HepG2 (cell line): ENCODE measurements around the gene SURF1. TPM values are rescaled to one million over a fixed set of nuclear protein-coding genes. Genes with fewer than 3 reads are reported as not detected.

Experiments used
- ATF3 ChIP-seq: sonication (generic); formaldehyde crosslinking; IDR thresholded peaks from 2 replicates; pipeline ENCODE4 v1.4.0; 2020; ENCODE audit warnings: missing genetic modification reagents
- DMAP1 ChIP-seq: IDR thresholded peaks from 2 replicates; pipeline ENCODE4 v1.6.1; 2016
- GZF1 ChIP-seq: sonication (generic); formaldehyde crosslinking; IDR thresholded peaks from 2 replicates; pipeline ENCODE4 v1.5.1; 2020; ENCODE audit warnings: mild to moderate bottlenecking, missing genetic modification reagents
- IKZF1 ChIP-seq: fragments of 450-650 bp; IDR thresholded peaks from 2 replicates; pipeline ENCODE4 v1.7.1; 2016
- NAIF1 ChIP-seq: sonication (generic); formaldehyde crosslinking; IDR thresholded peaks from 2 replicates; pipeline ENCODE4 v1.5.0; 2020; ENCODE audit warnings: mild to moderate bottlenecking, missing genetic modification reagents, borderline replicate concordance
- RAD21 ChIP-seq: fragments of 450-650 bp; formaldehyde crosslinking; IDR thresholded peaks from 2 replicates; pipeline ENCODE4 v1.5.0; 2020; ENCODE audit warnings: mild to moderate bottlenecking
- SIN3A ChIP-seq: IDR thresholded peaks from 2 replicates; pipeline ENCODE4 v1.6.1; 2011; ENCODE audit warnings: low read depth, mild to moderate bottlenecking, control low read depth, low read length, borderline replicate concordance
- ZMAT3 ChIP-seq: sonication (generic); formaldehyde crosslinking; conservative IDR thresholded peaks from 2 replicates; pipeline ENCODE4 v1.7.0; 2021; ENCODE audit warnings: missing genetic modification reagents
- ZNF225 ChIP-seq: sonication (generic); formaldehyde crosslinking; IDR thresholded peaks from 2 replicates; pipeline ENCODE4 v1.4.0; 2020; ENCODE audit warnings: mild to moderate bottlenecking, missing genetic modification reagents
- ZNF230 ChIP-seq: sonication (generic); formaldehyde crosslinking; IDR thresholded peaks from 2 replicates; pipeline ENCODE4 v1.4.0; 2020; ENCODE audit warnings: mild to moderate bottlenecking, missing genetic modification reagents
- ZNF646 ChIP-seq: sonication (generic); formaldehyde crosslinking; IDR thresholded peaks from 2 replicates; pipeline ENCODE4 v1.9.0; 2021; ENCODE audit warnings: mild to moderate bottlenecking, missing genetic modification reagents
- ZNF816 ChIP-seq: sonication (generic); formaldehyde crosslinking; IDR thresholded peaks from 2 replicates; pipeline ENCODE4 v1.8.0; 2022; ENCODE audit warnings: missing genetic modification reagents, mild to moderate bottlenecking, borderline replicate concordance
- polyA plus RNA-seq, 8 experiments: library from polyadenylated mRNA; depleted of rRNA in 3 of 8; stranded (reverse) in 7 of 8; unstranded in 1 of 8; fragments of >200 nt; fragmentation: Illumina TruSeq in 4 of 8; extraction: Trizol in 4 of 8; gene quantifications; 2 replicates each; pipeline versions ENCODE4 v1.2.1 to v1.2.3, GENCODE V29; 2011 to 2016; ENCODE audit warnings: low read depth in 4 of 8, missing spikeins in 1 of 8, mixed read lengths in 1 of 8; ENCODE audit not compliant: insufficient read depth in 1 of 8
- total RNA-seq, 5 experiments: library from RNA; depleted of rRNA; stranded (reverse); fragments of >200 nt; fragmentation: Illumina TruSeq; extraction: Trizol; gene quantifications; 2 replicates each; pipeline ENCODE4 v1.2.3, GENCODE V29; 2016; ENCODE audit warnings: low read depth in 1 of 5
- TF ChIP-seq, protein P1 (sequence below): sonication (generic); formaldehyde crosslinking; IDR thresholded peaks from 2 replicates; pipeline ENCODE4 v1.8.0; 2022; ENCODE audit warnings: mild to moderate bottlenecking, missing genetic modification reagents, moderate library complexity
- TF ChIP-seq, protein P2 (sequence below), 2 experiments: sonication (generic) in 1 of 2; formaldehyde crosslinking in 1 of 2; IDR thresholded peaks; 2 replicates each; pipeline versions ENCODE4 v1.5.1 to v1.6.1; 2011 to 2020; ENCODE audit warnings: borderline replicate concordance in 1 of 2, low read depth in 1 of 2, low read length in 1 of 2, mild to moderate bottlenecking in 1 of 2, missing genetic modification reagents in 1 of 2, moderate library complexity in 1 of 2
- TF ChIP-seq, protein P3 (sequence below): sonication (generic); formaldehyde crosslinking; IDR thresholded peaks from 2 replicates; pipeline ENCODE4 v1.4.0; 2020; ENCODE audit warnings: missing genetic modification reagents, mild to moderate bottlenecking, borderline replicate concordance

Gene SURF1
- total and polyA plus RNA-seq, 2 of the 13 experiments (the other 11 are each of a cell fraction or from before 2014, with no cell fraction given): 17.8 to 40.7 TPM

GRCh38 chr9:133347985-133348717 is 8.1 kb downstream of the SURF1 start, which contains the start of the genes MED22 and RPL7A (continued):
- TF ChIP-seq ZNF816 (CRISPR knock-in tag) (no peak; the same call in 1 of the 2 replicates), ZMAT3 (no peak), ATF3 (CRISPR knock-in tag) (no peak; the same call in 1 of the 2 replicates), IKZF1 (no peak), SIN3A (peak; percentile 81; the same call in 1 of the 2 replicates), NAIF1 (no peak; the same call in 1 of the 2 replicates), ZNF225 (CRISPR knock-in tag) (0 out of 2 replicates have a peak, but pooled peaks have one; percentile 91), GZF1 (CRISPR knock-in tag) (peak; percentile 75; the same call in 1 of the 2 replicates), ZNF230 (CRISPR knock-in tag) (peak; percentile 66; the same call in 1 of the 2 replicates), RAD21 (CRISPR knock-in tag) (peak; percentile 25; the same call in 1 of the 2 replicates), DMAP1 (CRISPR knock-in tag) (peak; percentile 97), ZNF646 (no peak)
- TF ChIP-seq, protein P1, sequence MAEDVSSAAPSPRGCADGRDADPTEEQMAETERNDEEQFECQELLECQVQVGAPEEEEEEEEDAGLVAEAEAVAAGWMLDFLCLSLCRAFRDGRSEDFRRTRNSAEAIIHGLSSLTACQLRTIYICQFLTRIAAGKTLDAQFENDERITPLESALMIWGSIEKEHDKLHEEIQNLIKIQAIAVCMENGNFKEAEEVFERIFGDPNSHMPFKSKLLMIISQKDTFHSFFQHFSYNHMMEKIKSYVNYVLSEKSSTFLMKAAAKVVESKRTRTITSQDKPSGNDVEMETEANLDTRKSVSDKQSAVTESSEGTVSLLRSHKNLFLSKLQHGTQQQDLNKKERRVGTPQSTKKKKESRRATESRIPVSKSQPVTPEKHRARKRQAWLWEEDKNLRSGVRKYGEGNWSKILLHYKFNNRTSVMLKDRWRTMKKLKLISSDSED (CRISPR knock-in tag): no peak
- TF ChIP-seq, protein P2, sequence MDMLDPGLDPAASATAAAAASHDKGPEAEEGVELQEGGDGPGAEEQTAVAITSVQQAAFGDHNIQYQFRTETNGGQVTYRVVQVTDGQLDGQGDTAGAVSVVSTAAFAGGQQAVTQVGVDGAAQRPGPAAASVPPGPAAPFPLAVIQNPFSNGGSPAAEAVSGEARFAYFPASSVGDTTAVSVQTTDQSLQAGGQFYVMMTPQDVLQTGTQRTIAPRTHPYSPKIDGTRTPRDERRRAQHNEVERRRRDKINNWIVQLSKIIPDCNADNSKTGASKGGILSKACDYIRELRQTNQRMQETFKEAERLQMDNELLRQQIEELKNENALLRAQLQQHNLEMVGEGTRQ (IDR thresholded peaks at IDR 0.05; ENCODE audit: low read depth, low read length): no peak
- TF ChIP-seq, protein P2 (CRISPR knock-in tag; IDR thresholded peaks at IDR 0.05; ENCODE audit: borderline replicate concordance): no peak
- TF ChIP-seq, protein P3, sequence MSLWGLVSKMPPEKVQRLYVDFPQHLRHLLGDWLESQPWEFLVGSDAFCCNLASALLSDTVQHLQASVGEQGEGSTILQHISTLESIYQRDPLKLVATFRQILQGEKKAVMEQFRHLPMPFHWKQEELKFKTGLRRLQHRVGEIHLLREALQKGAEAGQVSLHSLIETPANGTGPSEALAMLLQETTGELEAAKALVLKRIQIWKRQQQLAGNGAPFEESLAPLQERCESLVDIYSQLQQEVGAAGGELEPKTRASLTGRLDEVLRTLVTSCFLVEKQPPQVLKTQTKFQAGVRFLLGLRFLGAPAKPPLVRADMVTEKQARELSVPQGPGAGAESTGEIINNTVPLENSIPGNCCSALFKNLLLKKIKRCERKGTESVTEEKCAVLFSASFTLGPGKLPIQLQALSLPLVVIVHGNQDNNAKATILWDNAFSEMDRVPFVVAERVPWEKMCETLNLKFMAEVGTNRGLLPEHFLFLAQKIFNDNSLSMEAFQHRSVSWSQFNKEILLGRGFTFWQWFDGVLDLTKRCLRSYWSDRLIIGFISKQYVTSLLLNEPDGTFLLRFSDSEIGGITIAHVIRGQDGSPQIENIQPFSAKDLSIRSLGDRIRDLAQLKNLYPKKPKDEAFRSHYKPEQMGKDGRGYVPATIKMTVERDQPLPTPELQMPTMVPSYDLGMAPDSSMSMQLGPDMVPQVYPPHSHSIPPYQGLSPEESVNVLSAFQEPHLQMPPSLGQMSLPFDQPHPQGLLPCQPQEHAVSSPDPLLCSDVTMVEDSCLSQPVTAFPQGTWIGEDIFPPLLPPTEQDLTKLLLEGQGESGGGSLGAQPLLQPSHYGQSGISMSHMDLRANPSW: no peak
